ENCODE results near the gene RARG. TPM values are rescaled to one million over a fixed set of nuclear protein-coding genes. Genes with fewer than 3 reads are reported as not detected.

Gene RARG
- total and polyA plus RNA-seq, 2 of the 4 experiments (the other 2 are of a cell fraction): 7.9 to 30.9 TPM

DNA sequence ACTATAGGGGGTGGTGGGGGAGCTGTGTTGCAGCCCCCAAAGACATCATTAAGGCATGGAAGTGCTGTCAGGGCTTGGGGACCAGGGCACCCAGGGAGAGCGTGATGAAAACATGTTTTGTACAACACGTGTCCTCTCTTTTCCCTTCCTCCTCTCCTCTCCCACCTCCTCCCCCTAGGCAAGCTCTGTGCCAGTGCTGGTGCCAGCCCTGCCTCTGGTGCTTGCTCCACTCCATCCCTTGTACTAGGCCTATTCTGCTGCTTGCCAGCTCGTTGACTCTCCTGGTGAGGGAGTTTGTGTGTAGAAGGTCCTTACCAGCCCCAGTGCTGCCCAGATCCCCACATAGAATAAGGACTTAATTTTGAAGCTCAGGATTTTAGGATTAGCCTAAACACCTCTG, 3.2 kb upstream of the RARG start:
- Histone ChIP-seq H3K79me1 (ENCODE audit: low read depth in 1 of 2, low read length in 2 of 2) (peaks cover 5 to 18% of the 10 kb centered on the region in 2 experiments; a peak in 2 of 4 replicates), H3K56ac (ENCODE audit: extremely low read depth, insufficient read depth, low read length) (no peak overlapping the region), H3K27ac (ENCODE audit: insufficient read depth, low read length) (no peak overlapping the region), H3K9me3 (ENCODE audit: control insufficient read depth, insufficient read depth, low read length) (no peaks in the 10 kb centered on the region), H3K9ac (ENCODE audit: low read depth, low read length) (no peak overlapping the region), H2BK5ac (ENCODE audit: low read depth, low read length, poor library complexity, severe bottlenecking) (no peak overlapping the region), H4K5ac (ENCODE audit: low read depth, low read length) (no peak overlapping the region), H2AK9ac (replicated peaks; ENCODE audit: low read depth, low read length, poor library complexity) (no peak overlapping the region), H3K4ac (ENCODE audit: low read depth, low read length) (no peak overlapping the region), H2BK20ac (ENCODE audit: low read depth, low read length) (no peak overlapping the region), H4K8ac (ENCODE audit: low read depth in 2 of 2, low read length in 2 of 2) (no peak overlapping the region), H2BK120ac (ENCODE audit: low read depth, low read length) (no peak overlapping the region), H3K18ac (ENCODE audit: low read depth, low read length) (no peak overlapping the region), H3K14ac (replicated peaks; ENCODE audit: low read depth, low read length) (no peak overlapping the region), H3K4me1 (ENCODE audit: control insufficient read depth, insufficient read depth, low read length) (peaks cover 24% of the 10 kb centered on the region), H3K4me2 (ENCODE audit: low read depth, low read length) (no peak overlapping the region), H3K36me3 (ENCODE audit: control insufficient read depth, insufficient read depth, low read length) (no peaks in the 10 kb centered on the region), H2AFZ (replicated peaks; ENCODE audit: low read length, poor library complexity) (no peak overlapping the region), H3K9me1 (ENCODE audit: insufficient read depth, low read length) (peaks cover 17% of the 10 kb centered on the region), H3K27me3 (ENCODE audit: control insufficient read depth, insufficient read depth, low read length) (peaks cover 31% of the 10 kb centered on the region), H3K23ac (ENCODE audit: low read depth, low read length) (no peak overlapping the region), H4K20me1 (ENCODE audit: insufficient read depth, low read length) (no peaks in the 10 kb centered on the region), H2BK15ac (ENCODE audit: low read depth, low read length) (no peak overlapping the region), H2AK5ac (ENCODE audit: low read depth, low read length) (no peak overlapping the region), H4K91ac (ENCODE audit: insufficient read depth, low read depth, low read length) (no peak overlapping the region), H3K4me3 (ENCODE audit: insufficient read depth, low read depth, low read length) (no peak overlapping the region)
- TF ChIP-seq POLR2A (IDR thresholded peaks at IDR 0.05; ENCODE audit: low read depth, low read length) (no peak), RCOR1 (IDR thresholded peaks at IDR 0.05; ENCODE audit: insufficient replicate concordance, low read length) (no peak), RAD21 (IDR thresholded peaks at IDR 0.05; ENCODE audit: low read length) (no peak), MAZ (IDR thresholded peaks at IDR 0.05; ENCODE audit: borderline replicate concordance, low read depth, low read length) (no peak), CEBPB (IDR thresholded peaks at IDR 0.05; ENCODE audit: low read depth, low read length) (no peak), SMC3 (IDR thresholded peaks at IDR 0.05; ENCODE audit: low read depth, low read length) (no peak), RFX5 (IDR thresholded peaks at IDR 0.05; ENCODE audit: low read depth, low read length) (no peak), BHLHE40 (IDR thresholded peaks at IDR 0.05; ENCODE audit: low read depth, low read length) (no peak), MAFK (IDR thresholded peaks at IDR 0.05; ENCODE audit: low read depth, low read length) (no peak), FOS (IDR thresholded peaks at IDR 0.05; ENCODE audit: low read depth, low read length) (no peak), MXI1 (IDR thresholded peaks at IDR 0.05; ENCODE audit: borderline replicate concordance, low read depth, low read length) (no peak), NFE2L2 (IDR thresholded peaks at IDR 0.05; ENCODE audit: low read depth, low read length) (no peak)
- TF ChIP-seq, protein P1, sequence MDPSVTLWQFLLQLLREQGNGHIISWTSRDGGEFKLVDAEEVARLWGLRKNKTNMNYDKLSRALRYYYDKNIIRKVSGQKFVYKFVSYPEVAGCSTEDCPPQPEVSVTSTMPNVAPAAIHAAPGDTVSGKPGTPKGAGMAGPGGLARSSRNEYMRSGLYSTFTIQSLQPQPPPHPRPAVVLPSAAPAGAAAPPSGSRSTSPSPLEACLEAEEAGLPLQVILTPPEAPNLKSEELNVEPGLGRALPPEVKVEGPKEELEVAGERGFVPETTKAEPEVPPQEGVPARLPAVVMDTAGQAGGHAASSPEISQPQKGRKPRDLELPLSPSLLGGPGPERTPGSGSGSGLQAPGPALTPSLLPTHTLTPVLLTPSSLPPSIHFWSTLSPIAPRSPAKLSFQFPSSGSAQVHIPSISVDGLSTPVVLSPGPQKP (IDR thresholded peaks at IDR 0.05; ENCODE audit: borderline replicate concordance, low read depth, low read length): no peak
- TF ChIP-seq, protein P2, sequence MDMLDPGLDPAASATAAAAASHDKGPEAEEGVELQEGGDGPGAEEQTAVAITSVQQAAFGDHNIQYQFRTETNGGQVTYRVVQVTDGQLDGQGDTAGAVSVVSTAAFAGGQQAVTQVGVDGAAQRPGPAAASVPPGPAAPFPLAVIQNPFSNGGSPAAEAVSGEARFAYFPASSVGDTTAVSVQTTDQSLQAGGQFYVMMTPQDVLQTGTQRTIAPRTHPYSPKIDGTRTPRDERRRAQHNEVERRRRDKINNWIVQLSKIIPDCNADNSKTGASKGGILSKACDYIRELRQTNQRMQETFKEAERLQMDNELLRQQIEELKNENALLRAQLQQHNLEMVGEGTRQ (IDR thresholded peaks at IDR 0.05; ENCODE audit: low read depth, low read length): no peak
- in situ Hi-C loops (cut with MboI; ENCODE audit: low sequenced_read_pairs) (no loop called here), dilution Hi-C loops (cut with HindIII; ENCODE audit: low sequenced_read_pairs, unreplicated experiment) (no loop called here), intact Hi-C loops (cut with micrococcal nuclease) (no loop called here)
- ChIA-PET POLR2A (ENCODE audit: unreplicated experiment) (no interaction called here), CTCF (no interaction called here)
- 80% methylated on average over 1 of the region's 3 CpGs; no CpG with 5 or more reads in 1 of the 2 experiments for WGBS, 2 experiments (ENCODE audit: extremely low coverage in 2 of 2, insufficient read length in 1 of 2)
- BruUV-seq (replicated peaks): no TSS peak
- ATAC-seq (ENCODE audit: low read depth) (no peak), DNase-seq (no peak)
